Measurements from ENCODE around the gene MGAT3. TPM values are rescaled to one million over a fixed set of nuclear protein-coding genes. Genes with fewer than 3 reads are reported as not detected.

Gene MGAT3
- total RNA-seq, 1 experiment from 2014 or later: 5.0 TPM

- no peak overlapping the region for H2BK20ac ChIP-seq (ENCODE audit: low read depth, low read length, poor library complexity, severe bottlenecking)
- H4K5ac ChIP-seq (ENCODE audit: insufficient read length, low read depth, low read length): no peak overlapping the region
- no peak overlapping the region for H2AFZ ChIP-seq (ENCODE audit: low read length)
- no peak overlapping the region for H2BK15ac ChIP-seq (ENCODE audit: low read depth, low read length)
- H3K4me2 ChIP-seq (ENCODE audit: insufficient read depth, insufficient read length, low read length): peak overlapping the region; percentile 49
- no peak overlapping the region for H2AK5ac ChIP-seq (ENCODE audit: insufficient read length, low read length)
- no peak for DNase-seq
- peaks cover 72% of the 10 kb centered on the region for H3K27me3 Mint-ChIP-seq (ENCODE audit: low read depth)
- no peak overlapping the region for H4K91ac ChIP-seq (ENCODE audit: insufficient read length, low read depth, low read length)
- H3K23me2 ChIP-seq (ENCODE audit: insufficient read length, low read depth, low read length, poor library complexity, severe bottlenecking): peaks cover 3% of the 10 kb centered on the region
- H3K4ac ChIP-seq (ENCODE audit: low read depth, low read length): no peak overlapping the region
- no peak overlapping the region for H2BK120ac ChIP-seq (ENCODE audit: low read depth, low read length, poor library complexity, severe bottlenecking)
- no peaks in the 10 kb centered on the region for H4K20me1 ChIP-seq (ENCODE audit: control insufficient read depth, insufficient read depth, insufficient read length)
- H3K27ac Mint-ChIP-seq: no peak overlapping the region
- no peak for TF ChIP-seq CTCF (conservative IDR thresholded peaks at IDR 0.05)
- no peak overlapping the region for H2BK12ac ChIP-seq (ENCODE audit: insufficient read length, low read depth, low read length)
- H3K56ac ChIP-seq (ENCODE audit: insufficient read length, low read depth, low read length): no peak overlapping the region
- H3K9me3 Mint-ChIP-seq: no peaks in the 10 kb centered on the region
- peaks cover 0 to 3% (median 0%) of the 10 kb centered on the region in 3 experiments; a peak in 1 of 7 replicates for H3K36me3 Mint-ChIP-seq (ENCODE audit: insufficient read depth in 1 of 3, low read depth in 3 of 3)
- H3K27me3 ChIP-seq (ENCODE audit: insufficient read depth, low read length): peaks cover 5% of the 10 kb centered on the region; the same call in 1 of the 2 replicates
- no peak overlapping the region; the same call in 1 of the 2 replicates for H3K14ac ChIP-seq (ENCODE audit: insufficient read depth, low read length)
- no peaks in the 10 kb centered on the region for H3K9me3 ChIP-seq (ENCODE audit: control insufficient read depth, low read depth, low read length)
- no peaks in the 10 kb centered on the region for H3K79me1 ChIP-seq (ENCODE audit: insufficient read depth, low read depth, low read length, poor library complexity, severe bottlenecking)
- no peak overlapping the region for H3T11ph ChIP-seq (ENCODE audit: low read length)
- peak overlapping the region; percentile 67 to 89 for H3K4me3 Mint-ChIP-seq
- H3K18ac ChIP-seq (ENCODE audit: insufficient read length, low read depth, low read length): no peak overlapping the region
- no peak overlapping the region for H3K9ac ChIP-seq (ENCODE audit: extremely low read depth, insufficient read length, low read length)
- H3K4me1 Mint-ChIP-seq: peaks cover 21 to 27% of the 10 kb centered on the region in 2 experiments
- no peak overlapping the region for H3K23ac ChIP-seq (ENCODE audit: insufficient read length, low read depth, low read length)
- WGBS (ENCODE audit: extremely low coverage, insufficient read length, low lambda C conversion rate): no CpG with 5 or more reads among the region's 10 CpGs
- no peaks in the 10 kb centered on the region for H3K79me2 ChIP-seq (ENCODE audit: insufficient read depth, low read length)
- no peak overlapping the region for H4K8ac ChIP-seq (replicated peaks; ENCODE audit: insufficient read length, low read depth, low read length)
- 0 out of 2 replicates have a peak, but pooled peaks cover 2% of the 10 kb centered on the region for H3K4me1 ChIP-seq (ENCODE audit: insufficient read depth, low read length)
- H3K27ac ChIP-seq (ENCODE audit: insufficient read length, low read depth, low read length): no peak overlapping the region
- H2BK5ac ChIP-seq (ENCODE audit: insufficient read length, low read length): no peak overlapping the region
These were observed 1.8 kb downstream of the MGAT3 start for GRCh38 chr22:39458444-39459083.

Data from H9 (cell line).